PC-3 (cell line): ENCODE measurements around the gene TSPAN17. TPM values are rescaled to one million over a fixed set of nuclear protein-coding genes. Genes with fewer than 3 reads are reported as not detected.

Experiments
- ATAC-seq: fragments of 200-7000 bp; cut with Tn5 transposase; 2 replicates; pipeline ENCODE4 v1.9.1; 2020; ENCODE audit warnings: mild to moderate bottlenecking, moderate library complexity
- BruUV-seq: library from RNA; stranded (reverse); fragments of 400-500 nt; replicated peaks from 2 replicates; lab custom pipeline; 2021; lab: Mats Ljungman, UMichigan
- CTCF ChIA-PET: fragments of 300-600 bp; sonication (Branson Sonifier 250); formaldehyde crosslinking; loops from one replicate; lab custom pipeline; 2022; ENCODE audit warnings: antibody characterized with exemption; lab: Charles Lee
- POLR2A ChIA-PET: fragments of 300-600 bp; sonication (Branson Sonifier 250); formaldehyde crosslinking; loops from one replicate; lab custom pipeline; 2022; ENCODE audit warnings: antibody characterized with exemption; ENCODE audit not compliant: unreplicated experiment; lab: Charles Lee
- DNase-seq: peaks from one replicate; pipeline ENCODE4 v3.0.0-alpha.2; 2015
- H2AFZ ChIP-seq: fragments of 300-600 bp; sonication (generic); 2 replicates; pipeline ENCODE4 v1.6.0; 2016; ENCODE audit warnings: antibody characterized with exemption, low read length
- H3F3A ChIP-seq: fragments of 300-600 bp; sonication (generic); one replicate; pipeline ENCODE4 v1.6.0; 2017; ENCODE audit warnings: antibody characterized with exemption, low read length, control low read depth, mild to moderate bottlenecking; ENCODE audit not compliant: unreplicated experiment
- H3K27ac ChIP-seq: fragments of 300-600 bp; sonication (generic); 2 replicates; pipeline ENCODE4 v1.5.1; 2016; ENCODE audit warnings: mild to moderate bottlenecking, low read length
- H3K27me3 ChIP-seq: fragments of 300-600 bp; sonication (generic); 2 replicates; pipeline ENCODE4 v1.6.1; 2016; ENCODE audit warnings: low read length, mixed read lengths
- H3K36me3 ChIP-seq: fragments of 300-600 bp; sonication (generic); 2 replicates; pipeline ENCODE4 v1.6.1; 2016; ENCODE audit warnings: low read depth, mixed run types, low read length, mixed read lengths
- H3K4me1 ChIP-seq: fragments of 300-600 bp; sonication (generic); 2 replicates; pipeline ENCODE4 v1.5.1; 2016; ENCODE audit warnings: low read length; ENCODE audit not compliant: insufficient read depth
- H3K4me2 ChIP-seq: fragments of 300-600 bp; sonication (generic); 2 replicates; pipeline ENCODE4 v1.6.0; 2016; ENCODE audit warnings: low read length
- H3K4me3 ChIP-seq: fragments of 300-600 bp; sonication (generic); 2 replicates; pipeline ENCODE4 v1.5.1; 2016; ENCODE audit warnings: mild to moderate bottlenecking, low read length, mixed read lengths
- H3K79me2 ChIP-seq: fragments of 300-600 bp; sonication (generic); 2 replicates; pipeline ENCODE4 v1.6.1; 2017; ENCODE audit warnings: low read length, mixed read lengths
- H3K9ac ChIP-seq: fragments of 300-600 bp; sonication (generic); 2 replicates; pipeline ENCODE4 v1.6.0; 2016; ENCODE audit warnings: mild to moderate bottlenecking, low read length
- H3K9me2 ChIP-seq: fragments of 300-600 bp; sonication (generic); replicated peaks from 2 replicates; pipeline ENCODE4 v1.6.1; 2016; ENCODE audit warnings: mixed run types, low read length, mixed read lengths
- H3K9me3 ChIP-seq: fragments of 300-600 bp; sonication (generic); 2 replicates; pipeline ENCODE4 v1.6.1; 2016; ENCODE audit warnings: low read length, mixed read lengths
- H4K20me1 ChIP-seq: fragments of 300-600 bp; sonication (generic); 2 replicates; pipeline ENCODE4 v1.6.1; 2016; ENCODE audit warnings: low read length, mixed read lengths
- EZH2 ChIP-seq: fragments of 300-600 bp; sonication (generic); IDR thresholded peaks from one replicate; pipeline ENCODE4 v1.6.1; 2017; ENCODE audit warnings: antibody characterized with exemption, mild to moderate bottlenecking, low read length; ENCODE audit not compliant: unreplicated experiment
- EZH2phosphoT487 ChIP-seq: fragments of 300-600 bp; sonication (generic); IDR thresholded peaks from 2 replicates; pipeline ENCODE4 v1.6.1; 2018; ENCODE audit warnings: mild to moderate bottlenecking, antibody characterized with exemption, low read length, borderline replicate concordance
- intact Hi-C: fragments of 100-400 bp; cut with micrococcal nuclease; formaldehyde crosslinking; loops from 2 replicates; pipeline ENCODE4 v1.9.0; 2023
- total RNA-seq: library from RNA; depleted of rRNA; stranded (reverse); fragments of >200 nt; gene quantifications from 2 replicates; pipeline ENCODE4 v1.2.3, GENCODE V29; 2014
- TF ChIP-seq, protein P1 (sequence below): fragments of 300-600 bp; sonication (generic); conservative IDR thresholded peaks from 2 replicates; pipeline ENCODE4 v1.5.1; 2017; ENCODE audit warnings: antibody characterized with exemption, low read depth, mild to moderate bottlenecking, low read length

Gene TSPAN17
- total RNA-seq, 1 experiment from 2014 or later, result 47.3 TPM

DNA sequence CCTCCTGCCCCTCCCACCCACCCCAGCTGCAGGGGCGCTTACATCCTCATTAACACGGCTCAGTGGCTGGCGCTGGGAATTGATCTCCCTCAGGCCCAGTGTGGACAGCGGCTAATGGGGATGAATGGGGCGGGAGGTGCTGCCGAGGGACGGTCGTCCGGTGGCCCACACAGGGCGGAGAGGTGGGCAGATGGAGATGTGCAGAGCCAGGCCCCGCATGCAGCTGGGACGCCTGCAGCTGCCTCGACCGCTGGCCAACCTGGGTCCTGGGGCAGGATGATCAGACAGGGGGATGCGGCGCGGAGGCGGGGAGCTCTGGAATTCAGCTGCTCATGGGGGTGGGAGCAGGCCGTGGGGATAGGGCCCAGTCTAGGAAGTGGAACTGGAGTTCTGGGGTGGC is 17.6 kb downstream of the TSPAN17 start:
- POLR2A ChIA-PET, result no interaction called here
- no peaks in the 10 kb centered on the region for H3K79me2 ChIP-seq
- no peak overlapping the region for H3K4me3 ChIP-seq
- H3K9ac ChIP-seq, result no peak overlapping the region
- no peak overlapping the region for H2AFZ ChIP-seq
- CTCF ChIA-PET, result no interaction called here
- TF ChIP-seq EZH2phosphoT487 (no peak), EZH2 (no peak)
- TF ChIP-seq, protein P1, sequence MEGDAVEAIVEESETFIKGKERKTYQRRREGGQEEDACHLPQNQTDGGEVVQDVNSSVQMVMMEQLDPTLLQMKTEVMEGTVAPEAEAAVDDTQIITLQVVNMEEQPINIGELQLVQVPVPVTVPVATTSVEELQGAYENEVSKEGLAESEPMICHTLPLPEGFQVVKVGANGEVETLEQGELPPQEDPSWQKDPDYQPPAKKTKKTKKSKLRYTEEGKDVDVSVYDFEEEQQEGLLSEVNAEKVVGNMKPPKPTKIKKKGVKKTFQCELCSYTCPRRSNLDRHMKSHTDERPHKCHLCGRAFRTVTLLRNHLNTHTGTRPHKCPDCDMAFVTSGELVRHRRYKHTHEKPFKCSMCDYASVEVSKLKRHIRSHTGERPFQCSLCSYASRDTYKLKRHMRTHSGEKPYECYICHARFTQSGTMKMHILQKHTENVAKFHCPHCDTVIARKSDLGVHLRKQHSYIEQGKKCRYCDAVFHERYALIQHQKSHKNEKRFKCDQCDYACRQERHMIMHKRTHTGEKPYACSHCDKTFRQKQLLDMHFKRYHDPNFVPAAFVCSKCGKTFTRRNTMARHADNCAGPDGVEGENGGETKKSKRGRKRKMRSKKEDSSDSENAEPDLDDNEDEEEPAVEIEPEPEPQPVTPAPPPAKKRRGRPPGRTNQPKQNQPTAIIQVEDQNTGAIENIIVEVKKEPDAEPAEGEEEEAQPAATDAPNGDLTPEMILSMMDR, result no peak
- no peaks in the 10 kb centered on the region for H3K36me3 ChIP-seq
- H3K4me2 ChIP-seq, result no peak overlapping the region
- no peak overlapping the region for H3K27ac ChIP-seq
- ATAC-seq (no peak), DNase-seq (no peak)
- no peaks in the 10 kb centered on the region for H3K9me3 ChIP-seq
- H3F3A ChIP-seq, result no peaks in the 10 kb centered on the region
- no peaks in the 10 kb centered on the region for H4K20me1 ChIP-seq
- H3K9me2 ChIP-seq, result no peaks in the 10 kb centered on the region
- peaks cover 23% of the 10 kb centered on the region; the same call in 1 of the 2 replicates for H3K27me3 ChIP-seq
- H3K4me1 ChIP-seq, result no peaks in the 10 kb centered on the region
- BruUV-seq, result no TSS peak
- intact Hi-C loops, result loop anchor here (10.0 kb wide), 1 partner anchor 150 kb away; the partner anchor contains the start of gene UNC5A

DNA sequence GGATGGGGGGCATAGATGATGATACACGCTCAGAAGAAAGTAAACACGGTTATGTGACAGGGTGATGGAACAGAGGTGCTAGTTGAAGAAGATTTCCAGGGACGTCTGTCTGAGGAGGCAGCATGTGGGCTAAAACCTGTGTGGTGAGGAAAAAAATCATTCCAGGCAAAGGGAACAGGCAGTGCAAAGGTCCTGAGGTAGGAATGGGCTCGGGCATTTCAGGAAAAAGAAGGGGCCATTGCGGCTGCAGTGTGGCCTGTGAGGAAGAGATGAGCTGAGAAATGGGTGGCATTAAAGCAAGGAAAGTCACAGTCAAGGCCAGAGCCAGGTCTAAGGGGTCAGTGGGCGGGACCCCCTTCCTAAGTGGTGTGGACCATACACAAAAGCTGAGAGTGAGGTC is 18.2 kb downstream of the TSPAN17 start:
- Histone ChIP-seq H3K9me3 (no peaks in the 10 kb centered on the region), H3K9ac (no peak overlapping the region), H3K4me2 (no peak overlapping the region), H3K79me2 (no peaks in the 10 kb centered on the region), H3K27ac (no peak overlapping the region), H2AFZ (no peak overlapping the region), H3K36me3 (no peaks in the 10 kb centered on the region), H3K4me1 (no peaks in the 10 kb centered on the region), H4K20me1 (no peaks in the 10 kb centered on the region), H3K4me3 (no peak overlapping the region), H3K27me3 (peaks cover 23% of the 10 kb centered on the region; the same call in 1 of the 2 replicates), H3K9me2 (no peaks in the 10 kb centered on the region), H3F3A (no peaks in the 10 kb centered on the region)
- no peak for ATAC-seq
- no peak for DNase-seq
- POLR2A ChIA-PET, result no interaction called here
- TF ChIP-seq, protein P1, result no peak
- no peak for TF ChIP-seq EZH2phosphoT487
- no peak for TF ChIP-seq EZH2
- CTCF ChIA-PET, result no interaction called here
- intact Hi-C loops, result loop anchor here (10.0 kb wide), 1 partner anchor 149 kb away; the partner anchor contains the start of gene UNC5A
- no TSS peak for BruUV-seq

- no peaks in the 10 kb centered on the region for H3F3A ChIP-seq
- no peaks in the 10 kb centered on the region for H3K79me2 ChIP-seq
- H3K27ac ChIP-seq, result no peak overlapping the region
- H3K4me3 ChIP-seq, result no peak overlapping the region
- ChIA-PET POLR2A (no interaction called here), CTCF (no interaction called here)
- no peaks in the 10 kb centered on the region for H3K36me3 ChIP-seq
- no peak for TF ChIP-seq EZH2
- TF ChIP-seq, protein P1, result no peak
- no peak for TF ChIP-seq EZH2phosphoT487
- ATAC-seq, result no peak
- no peak overlapping the region for H3K4me2 ChIP-seq
- no peak for DNase-seq
- no TSS peak for BruUV-seq
- no peaks in the 10 kb centered on the region for H3K9me3 ChIP-seq
- H3K9ac ChIP-seq, result no peak overlapping the region
- H2AFZ ChIP-seq, result no peak overlapping the region
- no peaks in the 10 kb centered on the region for H3K4me1 ChIP-seq
- H3K9me2 ChIP-seq, result no peaks in the 10 kb centered on the region
- intact Hi-C loops, result loop anchor here (10.0 kb wide), 1 partner anchor 147 kb away; the partner anchor contains the start of gene UNC5A
- H3K27me3 ChIP-seq, result peaks cover 23% of the 10 kb centered on the region; the same call in 1 of the 2 replicates
- H4K20me1 ChIP-seq, result no peaks in the 10 kb centered on the region
These were observed 20.4 kb downstream of the TSPAN17 start for GRCh38 chr5:176667637-176668036.
